ENCODE results near the gene DMXL2. TPM values are rescaled to one million over a fixed set of nuclear protein-coding genes. Genes with fewer than 3 reads are reported as not detected.

Gene DMXL2
- total RNA-seq, 4 donors from 2014 or later = 34.7 to 81.2 (median 69.3) TPM

DNA sequence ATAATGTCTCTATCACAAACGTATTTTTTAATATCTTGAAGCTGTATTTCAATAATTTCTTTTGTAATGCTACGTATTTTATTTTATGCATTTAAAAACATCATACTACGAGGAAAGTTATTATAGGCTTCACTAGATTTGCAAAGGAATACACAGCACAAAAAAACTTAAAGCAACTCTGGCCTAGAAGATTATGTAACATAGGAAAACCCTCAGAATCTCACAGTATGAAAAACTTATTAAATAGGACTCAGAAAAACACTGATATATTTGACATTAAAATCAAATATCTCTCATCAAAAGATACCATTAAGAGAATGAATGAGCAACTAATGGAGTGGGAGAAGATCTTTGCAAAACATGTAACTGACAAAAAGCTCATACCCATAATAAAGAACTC is 63.7 kb downstream of the DMXL2 start:
- Histone ChIP-seq H3K36me3 (peaks cover 0 to 8% (median 0%) of the 10 kb centered on the region in 3 donors), H3K9me3 (no peaks in the 10 kb centered on the region), H3K27me3 (no peaks in the 10 kb centered on the region), H3K4me3 (no peak overlapping the region), H3K4me1 (no peaks in the 10 kb centered on the region), H3K27ac (no peak overlapping the region)
- no peak for DNase-seq
- TF ChIP-seq, protein P1, sequence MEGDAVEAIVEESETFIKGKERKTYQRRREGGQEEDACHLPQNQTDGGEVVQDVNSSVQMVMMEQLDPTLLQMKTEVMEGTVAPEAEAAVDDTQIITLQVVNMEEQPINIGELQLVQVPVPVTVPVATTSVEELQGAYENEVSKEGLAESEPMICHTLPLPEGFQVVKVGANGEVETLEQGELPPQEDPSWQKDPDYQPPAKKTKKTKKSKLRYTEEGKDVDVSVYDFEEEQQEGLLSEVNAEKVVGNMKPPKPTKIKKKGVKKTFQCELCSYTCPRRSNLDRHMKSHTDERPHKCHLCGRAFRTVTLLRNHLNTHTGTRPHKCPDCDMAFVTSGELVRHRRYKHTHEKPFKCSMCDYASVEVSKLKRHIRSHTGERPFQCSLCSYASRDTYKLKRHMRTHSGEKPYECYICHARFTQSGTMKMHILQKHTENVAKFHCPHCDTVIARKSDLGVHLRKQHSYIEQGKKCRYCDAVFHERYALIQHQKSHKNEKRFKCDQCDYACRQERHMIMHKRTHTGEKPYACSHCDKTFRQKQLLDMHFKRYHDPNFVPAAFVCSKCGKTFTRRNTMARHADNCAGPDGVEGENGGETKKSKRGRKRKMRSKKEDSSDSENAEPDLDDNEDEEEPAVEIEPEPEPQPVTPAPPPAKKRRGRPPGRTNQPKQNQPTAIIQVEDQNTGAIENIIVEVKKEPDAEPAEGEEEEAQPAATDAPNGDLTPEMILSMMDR (IDR thresholded peaks at IDR 0.05) = no peak
- no peak for TF ChIP-seq POLR2A (IDR thresholded peaks at IDR 0.05)

DNA sequence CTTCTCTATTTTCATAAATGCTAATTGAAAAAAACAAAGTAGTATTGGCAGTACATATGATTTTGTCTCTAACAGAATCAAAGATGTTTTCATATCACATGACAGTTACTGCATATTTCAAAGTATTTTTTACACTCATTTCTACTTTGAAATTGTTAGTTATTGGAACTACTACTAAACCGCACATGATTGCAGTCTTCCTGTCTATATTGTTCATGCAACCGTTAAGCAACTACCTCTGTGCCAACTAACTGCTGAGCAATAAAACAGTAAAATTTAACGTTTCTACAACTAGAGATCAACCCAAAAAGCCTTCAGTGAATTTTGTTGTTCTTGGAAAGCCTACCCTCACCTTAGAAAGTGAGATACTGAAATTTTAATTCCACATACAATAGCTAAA is 64.2 kb downstream of the DMXL2 start:
- DNase-seq = no peak
- no peak for TF ChIP-seq POLR2A (IDR thresholded peaks at IDR 0.05)
- TF ChIP-seq, protein P1 (IDR thresholded peaks at IDR 0.05) = no peak

DNA sequence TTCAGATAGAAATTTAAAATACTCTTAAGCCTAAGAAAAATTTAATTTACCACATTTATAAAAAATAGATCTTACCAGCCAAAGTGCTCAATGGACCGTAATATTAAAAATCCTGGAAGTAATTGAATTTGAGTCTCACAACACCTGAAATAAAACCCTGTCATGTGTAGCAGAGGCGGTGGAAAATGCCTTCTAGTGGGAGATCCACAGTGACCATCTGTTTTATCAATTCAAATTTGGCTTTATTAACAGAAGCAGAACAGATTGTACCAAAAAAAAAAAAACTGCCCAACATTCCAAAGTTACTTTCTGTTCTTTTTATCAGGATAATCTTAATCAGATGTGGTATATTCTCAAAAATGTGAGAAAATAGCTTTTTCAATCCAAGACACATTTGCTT is 71.7 kb downstream of the DMXL2 start:
- Histone ChIP-seq H3K9me3 (no peaks in the 10 kb centered on the region), H3K27ac (no peak overlapping the region), H3K4me3 (no peak overlapping the region), H3K36me3 (no peaks in the 10 kb centered on the region), H3K4me1 (no peaks in the 10 kb centered on the region), H3K27me3 (no peaks in the 10 kb centered on the region)
- DNase-seq = no peak
- TF ChIP-seq, protein P1 (IDR thresholded peaks at IDR 0.05) = no peak
- TF ChIP-seq POLR2A (IDR thresholded peaks at IDR 0.05) = no peak

More for the DNA sequence above, 64.2 kb downstream of the DMXL2 start:
- Histone ChIP-seq H3K36me3 (peaks cover 0 to 8% (median 0%) of the 10 kb centered on the region in 3 donors), H3K27ac (no peak overlapping the region), H3K4me1 (no peaks in the 10 kb centered on the region), H3K27me3 (no peaks in the 10 kb centered on the region), H3K4me3 (no peak overlapping the region), H3K9me3 (no peaks in the 10 kb centered on the region)

DNA sequence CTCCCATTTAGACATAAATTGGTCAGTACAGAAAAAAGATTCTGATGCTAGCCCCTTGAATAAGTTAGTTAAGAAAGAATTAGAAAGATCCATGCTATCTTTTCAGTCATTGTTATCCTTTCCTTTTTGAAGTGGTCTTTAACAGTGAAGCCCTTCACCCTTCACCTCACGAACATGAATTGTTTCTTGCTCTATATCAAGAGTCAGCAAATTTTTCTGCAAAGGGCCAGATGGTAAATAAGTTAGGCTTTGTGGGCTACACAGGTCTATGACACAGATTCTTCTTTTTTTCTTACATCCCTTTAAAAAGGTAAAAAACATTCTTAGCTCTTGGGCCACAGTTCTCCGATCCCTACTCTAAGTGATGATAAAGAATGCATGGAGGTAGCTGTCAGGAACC is 74.9 kb downstream of the DMXL2 start:
- no peak for DNase-seq
- no peak for TF ChIP-seq POLR2A (IDR thresholded peaks at IDR 0.05)
- TF ChIP-seq, protein P1 (IDR thresholded peaks at IDR 0.05) = no peak

DNA sequence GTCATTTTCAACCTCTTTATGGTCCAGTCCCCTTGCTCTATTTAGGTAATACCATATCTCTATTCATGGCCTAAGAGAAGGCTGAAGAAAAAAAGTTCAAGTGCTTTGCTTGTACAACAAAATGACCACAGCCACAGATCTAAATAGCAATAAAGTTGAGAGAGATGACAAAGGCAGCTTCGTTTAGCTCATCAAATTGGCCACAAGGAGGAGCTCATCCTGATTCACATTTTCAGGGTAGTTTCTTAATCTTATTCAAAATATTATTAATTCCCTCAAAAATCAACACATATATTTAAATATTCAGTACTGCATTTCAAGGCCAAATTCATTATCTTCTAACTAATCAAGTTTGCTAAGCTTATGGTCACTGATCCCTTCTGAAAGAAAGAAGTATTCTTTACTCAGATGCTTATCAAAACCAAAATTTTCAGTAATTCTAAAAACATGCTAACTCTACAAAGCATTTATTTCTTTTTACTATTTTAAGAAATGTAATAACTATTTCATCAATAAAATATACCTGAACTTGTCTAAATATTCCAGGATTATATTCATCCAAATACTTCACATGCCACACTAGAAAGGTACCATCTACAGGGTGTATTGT is 85.5 kb downstream of the DMXL2 start:
- H3K36me3 ChIP-seq = peaks cover 0 to 7% (median 0%) of the 10 kb centered on the region in 3 donors
- H3K4me1 ChIP-seq = no peaks in the 10 kb centered on the region
- H3K9me3 ChIP-seq = no peaks in the 10 kb centered on the region
- H3K4me3 ChIP-seq = no peak overlapping the region
- no peak for DNase-seq
- H3K27me3 ChIP-seq = no peaks in the 10 kb centered on the region
- H3K27ac ChIP-seq = no peak overlapping the region
- no peak for TF ChIP-seq POLR2A (IDR thresholded peaks at IDR 0.05)
- TF ChIP-seq, protein P1 (IDR thresholded peaks at IDR 0.05) = peak in 5 of 6 experiments; percentile 29 to 56 (median 52)

More for the DNA sequence above, 74.9 kb downstream of the DMXL2 start:
- H3K4me3 ChIP-seq = no peak overlapping the region
- H3K27me3 ChIP-seq = no peaks in the 10 kb centered on the region
- H3K27ac ChIP-seq = no peak overlapping the region
- H3K9me3 ChIP-seq = no peaks in the 10 kb centered on the region
- no peaks in the 10 kb centered on the region for H3K4me1 ChIP-seq
- H3K36me3 ChIP-seq = peaks cover 0 to 4% (median 0%) of the 10 kb centered on the region in 3 donors
